HG03064 (cell line): ENCODE data around the gene GON4L.
"Not testable (repeated sequence)": the region's sequence is repeated elsewhere in the genome, so short reads cannot be mapped to it uniquely, and the experiment has no call there.

Experiments
- ATAC-seq: cut with Tn5 transposase; IDR thresholded peaks from one replicate; pipeline ENCODE4 v1.9.1; 2021; ENCODE audit warnings: low read depth; ENCODE audit not compliant: unreplicated experiment

The GON4L gene

GRCh38 chr1:155701675-155702074 lies 155.3 kb downstream of the GON4L start:
- not testable (repeated sequence) for ATAC-seq
